GM19193 (cell line): ENCODE measurements around the gene PTPN14.

Source experiments
- POLR2A ChIP-seq: IDR thresholded peaks from 4 replicates; pipeline ENCODE4 v1.6.1; 2011; ENCODE audit not compliant: insufficient read depth, insufficient read length; ENCODE audit errors: extremely low read depth

Gene PTPN14

DNA sequence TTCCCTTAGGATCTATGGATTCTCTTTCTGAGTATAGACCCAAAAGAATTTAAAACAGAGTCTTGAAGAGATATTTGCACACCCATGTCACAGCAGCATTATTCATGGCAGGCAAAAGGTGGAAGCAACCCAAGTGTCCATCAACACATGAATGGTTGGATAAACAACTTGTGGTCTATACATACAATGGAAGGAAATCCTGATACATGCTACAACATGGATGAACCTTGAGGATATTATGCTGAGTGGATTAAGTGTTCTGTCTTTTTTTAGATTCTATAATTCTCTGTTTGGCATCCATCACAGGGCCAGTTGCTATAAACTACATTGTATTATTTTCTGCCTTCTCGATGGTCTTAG lies 39.8 kb downstream of the PTPN14 start:
- no peak for TF ChIP-seq POLR2A

DNA sequence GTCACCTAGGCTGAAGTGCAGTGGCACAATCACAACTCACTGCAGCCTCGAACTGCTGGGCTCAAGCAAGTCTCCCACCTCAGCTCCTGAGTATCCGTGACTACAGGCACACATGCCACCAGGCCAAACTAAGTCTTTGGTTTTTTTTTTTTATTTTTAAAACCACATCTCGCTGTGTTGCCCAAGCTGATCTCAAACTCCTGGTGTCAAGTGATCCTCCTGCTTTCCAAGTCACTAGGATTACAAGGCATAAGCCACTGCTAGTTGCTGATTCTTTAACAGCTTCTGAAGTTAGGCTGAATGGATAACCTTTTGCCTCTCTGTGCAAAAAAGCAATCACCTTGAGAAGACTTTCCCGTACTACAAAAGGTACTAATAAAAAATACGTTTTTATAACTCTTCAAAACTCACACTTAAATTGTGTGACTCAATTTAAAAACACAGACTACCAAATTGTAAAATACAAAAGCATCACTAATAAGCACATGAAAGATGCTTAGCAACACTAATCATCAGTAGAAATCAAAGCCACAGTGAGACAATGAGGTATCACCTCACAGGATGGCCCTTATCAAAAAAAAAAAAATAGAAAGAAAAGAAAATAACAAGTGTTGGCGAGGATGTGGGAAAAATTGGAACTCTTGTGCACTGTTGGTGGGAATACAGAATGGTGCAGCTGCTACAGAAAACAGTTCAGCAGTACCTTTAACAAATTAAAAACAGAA lies 40.3 kb downstream of the PTPN14 start:
- TF ChIP-seq POLR2A: no peak

DNA sequence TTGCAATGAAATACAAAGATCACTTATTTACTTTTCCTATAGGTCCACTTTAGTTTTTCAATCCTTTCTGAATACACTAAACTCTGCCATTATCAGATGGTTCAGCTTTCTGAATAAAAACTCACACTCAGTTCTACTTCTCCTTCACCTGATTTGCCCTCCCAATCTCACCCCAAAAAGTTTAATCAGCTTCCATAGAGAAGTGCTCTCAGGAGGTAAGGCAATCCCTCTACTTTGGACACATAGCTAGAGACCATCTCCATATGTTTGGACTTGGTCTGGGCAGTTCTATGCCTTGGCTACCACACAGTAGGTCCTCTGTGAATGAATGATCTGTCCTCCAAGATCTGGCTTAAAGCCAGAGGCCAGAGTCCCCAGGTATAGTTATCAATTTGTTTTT lies 40.9 kb downstream of the PTPN14 start:
- TF ChIP-seq POLR2A: no peak

DNA sequence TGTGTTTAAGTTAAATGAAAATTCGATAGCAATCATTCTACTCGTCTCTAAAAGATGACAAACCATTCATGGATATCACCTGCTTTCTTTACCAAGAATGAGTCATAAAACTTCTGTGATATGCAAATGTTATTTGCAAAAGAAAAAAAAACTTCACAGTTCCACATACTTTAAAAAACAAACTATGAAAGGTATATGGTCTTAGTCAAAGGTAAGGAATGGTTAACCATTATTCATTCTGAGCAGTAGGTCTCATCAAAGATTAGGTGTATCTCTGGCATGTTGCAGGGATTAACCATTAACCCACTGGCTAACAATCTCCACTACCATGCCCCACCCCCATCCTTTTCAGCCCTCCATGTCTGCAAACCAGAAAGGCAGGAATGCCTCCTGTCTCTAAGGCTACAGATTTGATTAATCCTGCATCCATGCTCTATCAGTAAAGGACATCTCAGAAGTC lies 44.4 kb downstream of the PTPN14 start:
- TF ChIP-seq POLR2A: no peak

DNA sequence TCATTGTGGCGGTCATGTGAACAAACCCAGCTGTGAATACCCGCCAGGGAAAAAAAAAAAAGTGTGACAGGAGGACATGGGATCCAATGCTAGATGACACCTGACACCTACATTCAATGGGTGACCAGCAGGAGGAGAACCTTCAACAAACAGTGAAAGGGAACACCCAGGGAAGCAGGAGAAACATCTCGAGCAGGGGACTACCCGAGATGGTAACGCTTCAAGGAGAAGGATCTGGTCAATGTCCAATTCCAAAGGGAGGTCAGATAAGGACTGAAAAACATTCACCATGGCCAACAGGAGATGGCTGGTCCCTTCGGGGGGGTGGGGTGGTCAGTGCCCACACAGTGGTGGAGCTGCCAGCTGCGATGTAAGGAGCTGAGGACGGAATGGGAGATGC lies 46.3 kb downstream of the PTPN14 start:
- TF ChIP-seq POLR2A: no peak

DNA sequence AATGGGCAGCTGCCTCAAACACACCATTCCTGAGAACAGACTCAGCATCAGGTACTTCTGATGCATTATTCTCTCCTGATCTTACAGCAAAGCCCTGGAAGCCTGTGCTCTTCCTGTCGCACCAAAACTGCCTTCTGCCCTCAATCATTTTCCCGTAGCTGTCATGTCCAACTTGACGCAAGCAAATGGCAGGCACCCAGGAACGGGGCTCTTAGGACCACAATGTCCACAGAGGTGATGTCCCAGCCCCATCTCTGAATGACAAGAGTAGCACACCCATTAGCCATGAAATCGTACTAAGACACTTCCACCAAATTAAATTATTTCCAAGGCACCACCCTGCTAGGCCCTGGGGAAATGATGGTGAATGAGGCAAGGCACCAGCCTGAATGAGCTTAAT lies 47.1 kb downstream of the PTPN14 start:
- no peak for TF ChIP-seq POLR2A

DNA sequence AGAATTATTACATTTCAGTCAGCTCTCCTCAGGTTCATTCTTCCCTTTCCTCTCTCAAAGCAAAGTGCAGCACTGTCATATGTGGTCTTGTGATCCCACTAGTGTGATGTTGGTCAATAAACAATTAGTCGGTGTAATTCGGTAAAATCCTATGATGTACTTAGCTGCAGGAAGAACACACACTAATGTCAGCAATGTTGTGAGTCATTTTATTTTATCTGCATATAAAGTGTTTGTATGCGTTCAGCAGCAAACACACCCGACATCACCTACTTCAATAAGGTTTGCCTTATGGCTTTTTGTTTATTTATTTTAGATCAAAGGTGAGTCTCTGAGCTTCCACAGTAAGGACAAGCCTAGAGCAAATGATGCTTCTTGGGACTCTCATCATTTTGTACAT lies 47.8 kb downstream of the PTPN14 start:
- TF ChIP-seq POLR2A: no peak

DNA sequence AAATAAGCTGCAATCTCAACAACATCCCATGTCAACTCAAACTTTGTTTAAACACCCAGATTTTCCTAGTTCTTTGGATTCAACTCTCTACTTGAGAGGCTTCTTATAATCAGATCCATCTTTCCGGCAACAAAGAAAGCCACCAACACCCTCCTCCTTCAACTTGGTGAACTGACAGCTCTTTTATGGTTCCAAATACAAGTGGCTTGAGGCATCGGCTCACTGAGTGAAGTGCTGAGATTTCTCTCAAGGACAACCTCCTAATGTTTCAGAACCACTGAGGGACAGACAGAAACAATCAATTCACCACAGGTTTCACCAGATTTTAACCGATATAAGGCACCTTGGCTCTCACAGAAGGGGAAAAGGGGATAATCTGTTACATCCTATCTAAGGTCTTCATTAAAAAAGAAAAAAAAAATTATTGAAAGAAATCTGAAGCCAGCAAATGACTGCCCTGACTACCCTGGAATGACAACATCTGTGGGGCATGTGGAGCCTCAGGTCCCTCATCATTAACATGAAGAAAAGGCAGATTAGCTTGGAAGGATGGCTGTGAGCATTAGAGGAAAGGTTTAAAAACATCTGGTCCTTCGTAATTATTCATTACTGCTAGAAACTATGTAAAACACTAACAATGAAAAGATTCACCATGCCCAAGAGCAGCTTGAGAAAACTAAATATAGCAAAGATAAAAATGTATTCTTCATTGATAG lies 50.9 kb downstream of the PTPN14 start:
- TF ChIP-seq POLR2A: no peak

DNA sequence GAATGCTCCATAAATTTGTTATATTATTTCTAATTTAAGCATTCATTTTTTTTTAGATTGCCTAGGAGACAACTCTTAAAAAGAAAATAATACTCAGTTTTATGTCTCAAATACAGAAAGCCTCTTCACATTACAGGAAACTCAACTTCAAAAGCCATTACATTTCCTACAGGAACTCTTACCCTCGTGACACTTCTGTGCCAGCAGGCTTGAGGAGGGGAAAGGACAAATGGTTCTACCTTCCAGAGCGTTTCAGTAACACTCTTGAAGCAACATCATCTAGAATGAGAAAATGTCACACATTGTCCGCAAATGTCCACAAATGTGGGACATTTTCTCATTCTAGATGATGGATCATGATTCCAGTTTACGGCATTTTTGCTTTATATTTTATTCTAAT lies 51.7 kb downstream of the PTPN14 start:
- no peak for TF ChIP-seq POLR2A

DNA sequence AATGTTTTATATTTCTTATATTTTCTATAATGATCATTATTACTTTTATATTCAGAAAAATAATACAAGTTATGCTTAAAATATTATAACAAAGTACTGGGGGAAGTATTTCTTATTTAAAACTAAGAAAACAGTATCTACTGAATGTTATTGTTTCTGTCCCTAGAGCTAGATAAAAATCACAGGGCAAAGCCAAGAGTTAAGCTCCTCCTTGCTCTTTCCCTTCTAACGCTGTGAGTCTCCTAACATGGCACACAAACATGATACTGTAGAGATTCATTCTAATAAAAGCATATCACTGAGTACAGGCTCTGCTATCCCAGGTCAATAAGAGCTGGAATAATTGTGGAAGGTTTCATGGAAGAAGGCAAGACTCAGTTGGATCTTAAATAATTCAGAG lies 53.4 kb downstream of the PTPN14 start:
- no peak for TF ChIP-seq POLR2A

DNA sequence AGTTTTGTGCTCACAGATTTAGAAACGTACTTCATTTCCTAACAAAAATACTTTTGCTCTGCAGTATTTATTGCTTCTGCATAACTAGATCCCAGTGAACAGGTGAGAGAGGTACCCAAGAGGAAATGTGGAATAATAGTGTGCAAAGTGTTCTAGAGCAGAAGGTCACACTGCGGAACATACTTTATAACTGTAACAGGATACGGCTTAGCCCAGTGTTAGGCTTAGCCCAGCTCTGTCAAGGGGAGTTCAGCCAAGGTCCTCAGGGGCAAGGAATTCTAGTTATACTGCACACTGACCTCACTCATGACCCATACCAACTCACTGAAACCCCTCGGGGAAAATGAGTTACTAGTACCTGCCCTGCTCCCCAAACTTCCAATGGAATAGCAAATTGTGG lies 55.3 kb downstream of the PTPN14 start:
- TF ChIP-seq POLR2A: no peak

DNA sequence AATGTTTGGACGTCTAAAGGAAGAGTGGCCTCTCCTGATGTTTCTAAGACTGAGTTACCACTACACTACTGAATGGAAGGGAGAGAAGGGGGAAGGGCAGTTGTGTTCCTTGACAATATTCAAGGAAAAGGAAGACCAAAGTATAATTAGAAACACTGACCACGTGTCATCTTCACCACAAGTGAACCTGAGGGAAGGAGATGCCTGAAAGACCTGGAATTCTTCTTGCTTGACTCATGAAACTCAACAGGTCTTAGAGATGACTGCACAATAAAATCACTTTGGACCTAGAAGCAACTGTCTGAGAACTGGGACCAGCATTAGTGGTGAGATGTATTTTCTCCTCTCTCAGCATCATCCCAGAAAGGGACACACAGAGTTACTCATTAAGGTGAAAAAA lies 56.7 kb downstream of the PTPN14 start:
- TF ChIP-seq POLR2A: no peak

DNA sequence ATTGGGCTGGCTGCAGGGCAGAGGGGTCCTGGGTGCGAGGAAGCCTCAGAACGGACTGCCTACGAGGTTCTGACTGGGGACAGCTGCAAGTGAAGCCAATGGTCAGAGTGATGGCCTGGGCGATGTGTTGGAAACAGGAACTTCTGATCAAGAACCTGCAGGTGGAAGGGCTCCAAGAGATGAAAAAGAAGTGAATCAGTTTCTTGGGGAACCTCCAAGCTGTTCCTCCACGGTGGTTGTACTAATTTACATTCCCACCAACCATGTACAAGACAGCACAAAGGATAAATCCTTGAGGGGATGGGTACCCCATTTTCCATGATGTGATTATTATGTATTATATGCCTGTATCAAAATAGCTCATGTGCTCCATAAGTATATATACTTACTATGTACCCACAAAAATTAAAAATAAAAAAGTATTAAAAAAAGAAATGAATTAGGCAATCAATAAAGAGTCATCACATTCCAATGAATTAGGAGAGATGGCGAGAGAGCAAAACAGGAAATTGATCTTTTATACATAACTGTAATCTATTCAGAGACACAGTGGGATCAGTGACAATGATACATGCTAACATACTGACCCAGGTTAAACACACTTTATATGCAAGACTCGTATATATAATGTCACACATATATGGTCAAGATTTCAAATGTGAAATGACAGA lies 58.1 kb downstream of the PTPN14 start:
- no peak for TF ChIP-seq POLR2A

DNA sequence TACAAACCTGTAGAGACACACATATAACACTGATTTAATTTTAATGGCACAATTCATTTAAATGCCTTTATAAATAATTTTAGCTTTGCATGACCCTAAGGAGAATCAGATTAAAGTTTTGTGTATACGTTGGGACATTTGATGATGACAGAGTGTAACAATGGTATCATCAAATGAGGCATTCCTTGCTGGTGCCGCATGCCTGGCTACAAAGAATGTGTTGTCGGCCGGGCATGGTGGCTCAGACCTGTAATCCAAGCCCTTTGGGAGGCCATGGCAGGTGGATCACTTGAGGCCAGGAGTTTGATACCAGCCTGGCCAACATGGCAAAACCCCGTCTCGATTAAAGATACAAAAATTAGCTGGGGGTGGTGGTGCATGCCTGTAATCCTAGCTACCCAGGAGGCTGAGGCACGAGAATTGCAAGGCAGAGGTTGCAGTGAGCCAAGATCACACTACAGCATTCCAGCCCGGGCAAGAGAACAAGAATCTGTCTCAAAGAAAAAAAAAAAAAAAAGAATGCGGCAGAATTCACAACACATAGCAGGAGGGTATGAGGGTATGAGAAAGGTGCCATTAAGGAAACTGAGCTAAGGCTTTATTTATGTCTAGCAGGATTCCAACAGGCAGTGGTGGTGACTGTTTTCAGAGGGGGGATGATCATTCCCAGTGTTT lies 58.9 kb downstream of the PTPN14 start:
- no peak for TF ChIP-seq POLR2A

DNA sequence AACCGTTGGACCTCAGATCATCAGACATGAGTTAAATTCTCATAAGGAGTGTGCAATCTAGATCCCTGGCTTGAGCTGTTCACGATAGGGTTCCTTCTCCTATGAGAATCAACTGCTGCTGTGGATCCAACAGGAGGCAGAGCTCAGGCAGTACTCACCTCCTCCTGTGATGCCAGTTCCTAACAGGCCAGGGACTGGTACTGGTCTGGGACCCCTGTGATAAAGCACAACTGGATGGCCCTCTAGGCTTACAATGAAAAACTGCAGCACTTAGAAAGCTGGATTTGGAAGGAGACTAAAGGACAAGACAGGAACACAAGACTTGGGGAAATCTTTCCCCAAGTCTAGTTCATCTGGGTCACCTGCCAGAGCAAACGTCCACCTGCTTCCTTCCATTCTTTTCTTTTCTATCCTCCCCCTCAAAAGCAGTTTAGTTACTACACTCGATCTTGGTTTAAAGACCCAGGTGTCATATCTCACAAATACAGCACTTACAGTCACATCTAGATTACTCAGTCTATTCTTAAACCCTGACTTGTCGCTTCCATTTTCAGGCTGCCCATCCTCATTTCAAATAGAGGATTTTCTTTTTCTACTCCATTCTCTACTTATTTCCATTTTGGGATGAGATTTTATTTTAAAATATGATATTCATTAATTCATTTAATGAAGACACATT lies 59.8 kb downstream of the PTPN14 start:
- no peak for TF ChIP-seq POLR2A
